Measurements from ENCODE around the gene DRP2.
"Not testable (repeated sequence)": the region's sequence is repeated elsewhere in the genome, so short reads cannot be mapped to it uniquely, and the experiment has no call there.

The DRP2 gene

GRCh38 chrX:101237041-101237440, 17.5 kb downstream of the DRP2 start:
- no peak for DNase-seq

GRCh38 chrX:101241531-101241930, 21.9 kb downstream of the DRP2 start:
- DNase-seq = no peak

GRCh38 chrX:101252634-101253033, 33.0 kb downstream of the DRP2 start:
- no peak for DNase-seq

GRCh38 chrX:101257448-101258258, 38.1 kb downstream of the DRP2 start:
- no peak for DNase-seq

GRCh38 chrX:101258259-101258581, 38.6 kb downstream of the DRP2 start:
- DNase-seq = no peak

GRCh38 chrX:101260435-101260834, 40.8 kb downstream of the DRP2 start:
- no peak for DNase-seq

- no peak for DNase-seq
Measured at GRCh38 chrX:101262590-101262989, 43.0 kb downstream of the DRP2 start.

GRCh38 chrX:101263766-101264165, 44.2 kb downstream of the DRP2 start:
- no peak for DNase-seq

GRCh38 chrX:101265869-101266428, 46.4 kb downstream of the DRP2 start:
- no peak for DNase-seq

GRCh38 chrX:101274198-101274597, 54.6 kb downstream of the DRP2 start:
- DNase-seq = no peak

GRCh38 chrX:101276238-101276637, 56.7 kb downstream of the DRP2 start:
- DNase-seq = no peak

- DNase-seq = no peak
Measured at GRCh38 chrX:101287402-101287801, 67.8 kb downstream of the DRP2 start.

- no peak for DNase-seq
Measured at GRCh38 chrX:101290957-101291603, 71.5 kb downstream of the DRP2 start, which contains the start of gene TAF7L. TAF7L (minus strand) TSS chrX:101291334; CDS start chrX:101287543, 3,791 bp downstream.

- DNase-seq = not testable (repeated sequence)
Measured at GRCh38 chrX:101295603-101296002, 76.0 kb downstream of the DRP2 start.

- DNase-seq = no peak
Measured at GRCh38 chrX:101303790-101304189, 84.2 kb downstream of the DRP2 start.

Measured in CD4-positive, alpha-beta T cell treated with Interleukin-15 for 1 hour (primary cell).